ENCODE results near the gene ATAD3B. TPM values are rescaled to one million over a fixed set of nuclear protein-coding genes. Genes with fewer than 3 reads are reported as not detected.
"Not testable (repeated sequence)": the region's sequence is repeated elsewhere in the genome, so short reads cannot be mapped to it uniquely, and the experiment has no call there.

ATAD3B gene
- total RNA-seq, 1 donor from 2014 or later = 31.4 TPM

DNA sequence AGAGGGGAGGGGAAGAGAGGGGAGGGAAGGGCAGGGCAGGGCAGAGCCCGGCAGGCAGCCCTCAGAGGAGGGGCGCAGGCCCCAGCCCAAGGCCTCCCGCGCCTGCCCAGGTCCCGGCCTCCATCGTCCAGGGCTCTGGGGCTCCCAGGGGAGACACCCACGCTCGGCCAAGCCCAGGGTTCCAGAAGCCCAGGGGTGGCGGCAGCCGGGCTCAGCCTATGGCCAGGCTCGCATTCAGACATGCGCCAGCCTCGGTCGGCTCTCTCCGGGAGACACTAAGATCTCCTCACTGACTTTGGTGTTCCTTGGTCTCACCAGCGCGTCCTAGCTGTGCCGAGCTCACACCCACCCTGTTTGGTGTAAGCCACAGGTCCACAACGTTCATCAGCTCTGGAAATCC is 43.4 kb upstream of the ATAD3B start:
- Histone ChIP-seq H3K4me3 (ENCODE audit: low read depth, low read length) (no peak overlapping the region), H3K27me3 (ENCODE audit: control insufficient read depth, insufficient read depth, low read length) (peaks cover 4% of the 10 kb centered on the region), H3K36me3 (ENCODE audit: control insufficient read depth, insufficient read depth, low read length) (no peaks in the 10 kb centered on the region)
- no peak for DNase-seq (ENCODE audit: low read depth)
- TF ChIP-seq CTCF (IDR thresholded peaks at IDR 0.05; ENCODE audit: insufficient read depth, low read length, poor library complexity, severe bottlenecking) = no peak

DNA sequence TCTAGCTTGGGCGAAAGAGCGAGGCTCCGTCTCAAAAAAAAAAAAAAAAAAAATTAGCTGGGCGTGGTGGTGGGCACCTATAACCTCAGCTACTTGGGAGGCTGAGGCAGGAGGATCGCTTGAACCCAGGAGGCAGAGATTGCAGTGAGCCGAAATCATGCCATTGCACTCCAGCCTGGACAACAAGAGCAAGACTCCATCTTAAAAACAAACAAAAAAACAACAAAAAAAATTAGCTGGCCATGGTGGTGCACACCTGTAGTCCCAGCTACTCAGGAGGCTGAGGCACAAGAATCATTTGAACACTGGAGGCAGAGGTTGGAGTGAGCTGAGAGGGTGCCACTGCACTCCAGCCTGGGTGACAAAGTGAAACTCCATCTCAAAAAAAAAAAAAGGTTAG is 42.6 kb upstream of the ATAD3B start:
- H3K27me3 ChIP-seq (ENCODE audit: control insufficient read depth, insufficient read depth, low read length); DNase-seq (ENCODE audit: low read depth); H3K36me3 ChIP-seq (ENCODE audit: control insufficient read depth, insufficient read depth, low read length); H3K4me3 ChIP-seq (ENCODE audit: low read depth, low read length): not testable (repeated sequence)

DNA sequence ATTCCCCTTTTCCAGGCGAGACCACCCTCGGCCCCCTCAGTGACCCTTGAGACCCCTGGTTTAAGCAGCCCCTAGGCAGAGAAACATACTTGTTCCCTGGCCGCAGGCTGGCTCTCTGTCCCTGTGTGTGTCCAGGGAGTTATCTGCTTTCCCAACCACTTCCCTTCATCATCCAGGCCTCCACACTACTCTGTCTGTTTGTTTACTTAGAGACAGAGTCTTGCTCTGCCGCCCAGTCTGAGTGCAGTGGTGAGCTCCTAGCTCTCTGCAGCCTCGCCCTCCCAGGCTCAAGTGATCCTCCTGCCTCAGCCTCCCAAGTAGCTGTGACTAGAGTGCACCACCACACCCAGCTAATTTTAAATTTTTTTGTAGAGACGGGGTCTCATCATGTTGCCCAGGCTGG is 41.9 kb upstream of the ATAD3B start:
- Histone ChIP-seq H3K27me3 (ENCODE audit: control insufficient read depth, insufficient read depth, low read length) (peaks cover 4% of the 10 kb centered on the region), H3K36me3 (ENCODE audit: control insufficient read depth, insufficient read depth, low read length) (no peaks in the 10 kb centered on the region), H3K4me3 (ENCODE audit: low read depth, low read length) (no peak overlapping the region)
- TF ChIP-seq CTCF (IDR thresholded peaks at IDR 0.05; ENCODE audit: insufficient read depth, low read length, poor library complexity, severe bottlenecking) = no peak
- DNase-seq (ENCODE audit: low read depth) = no peak

GRCh38 chr1:1430114-1430982 is 41.2 kb upstream of the ATAD3B start:
- H3K4me3 ChIP-seq (ENCODE audit: low read depth, low read length) = no peak overlapping the region
- no peaks in the 10 kb centered on the region for H3K36me3 ChIP-seq (ENCODE audit: control insufficient read depth, insufficient read depth, low read length)
- no peak for DNase-seq (ENCODE audit: low read depth)
- H3K27me3 ChIP-seq (ENCODE audit: control insufficient read depth, insufficient read depth, low read length) = peaks cover 4% of the 10 kb centered on the region
- no peak for TF ChIP-seq CTCF (IDR thresholded peaks at IDR 0.05; ENCODE audit: insufficient read depth, low read length, poor library complexity, severe bottlenecking)

GRCh38 chr1:1430992-1431844 is 40.3 kb upstream of the ATAD3B start:
- Histone ChIP-seq H3K27me3 (ENCODE audit: control insufficient read depth, insufficient read depth, low read length) (no peaks in the 10 kb centered on the region), H3K4me3 (ENCODE audit: low read depth, low read length) (no peak overlapping the region), H3K36me3 (ENCODE audit: control insufficient read depth, insufficient read depth, low read length) (no peaks in the 10 kb centered on the region)
- no peak for TF ChIP-seq CTCF (IDR thresholded peaks at IDR 0.05; ENCODE audit: insufficient read depth, low read length, poor library complexity, severe bottlenecking)
- no peak for DNase-seq (ENCODE audit: low read depth)

GRCh38 chr1:1431845-1432273 is 39.7 kb upstream of the ATAD3B start:
- TF ChIP-seq CTCF (IDR thresholded peaks at IDR 0.05; ENCODE audit: insufficient read depth, low read length, poor library complexity, severe bottlenecking) = no peak
- DNase-seq (ENCODE audit: low read depth) = no peak
- H3K4me3 ChIP-seq (ENCODE audit: low read depth, low read length) = no peak overlapping the region
- H3K27me3 ChIP-seq (ENCODE audit: control insufficient read depth, insufficient read depth, low read length) = no peaks in the 10 kb centered on the region
- H3K36me3 ChIP-seq (ENCODE audit: control insufficient read depth, insufficient read depth, low read length) = no peaks in the 10 kb centered on the region

Measured in kidney epithelial cell (primary cell).